H9 (cell line): ENCODE measurements around the gene DYRK1B. TPM values are rescaled to one million over a fixed set of nuclear protein-coding genes. Genes with fewer than 3 reads are reported as not detected.

Experiments used
- DNase-seq: peaks from one replicate; pipeline ENCODE4 v3.0.0-alpha.2; 2017
- H2AFZ ChIP-seq: one replicate; pipeline ENCODE4 v1.6.1; 2013; ENCODE audit warnings: mild to moderate bottlenecking, low read length, control low read depth, moderate library complexity
- H2AK5ac ChIP-seq: 2 replicates; pipeline ENCODE4 v1.6.1; 2013; ENCODE audit warnings: low read length, control low read depth, mixed read lengths; ENCODE audit not compliant: insufficient read length
- H2BK120ac ChIP-seq: one replicate; pipeline ENCODE4 v1.6.1; 2013; ENCODE audit warnings: low read depth, mild to moderate bottlenecking, low read length, control low read depth, inconsistent platforms; ENCODE audit not compliant: poor library complexity, severe bottlenecking
- H2BK12ac ChIP-seq: 2 replicates; pipeline ENCODE4 v1.6.1; 2013; ENCODE audit warnings: low read length, control low read depth, mixed read lengths, low read depth; ENCODE audit not compliant: insufficient read length
- H2BK15ac ChIP-seq: 2 replicates; pipeline ENCODE4 v1.6.1; 2013; ENCODE audit warnings: low read depth, low read length, control low read depth
- H2BK20ac ChIP-seq: one replicate; pipeline ENCODE4 v1.6.1; 2013; ENCODE audit warnings: low read depth, mild to moderate bottlenecking, low read length, control low read depth, inconsistent platforms; ENCODE audit not compliant: poor library complexity, severe bottlenecking
- H2BK5ac ChIP-seq: 2 replicates; pipeline ENCODE4 v1.6.1; 2013; ENCODE audit warnings: low read length, control low read depth, mixed read lengths; ENCODE audit not compliant: insufficient read length
- H3K14ac ChIP-seq: 2 replicates; pipeline ENCODE4 v1.6.1; 2013; ENCODE audit warnings: low read length, control low read depth; ENCODE audit not compliant: insufficient read depth
- H3K18ac ChIP-seq: 2 replicates; pipeline ENCODE4 v1.6.1; 2013; ENCODE audit warnings: low read depth, mild to moderate bottlenecking, mixed read lengths, low read length, control low read depth; ENCODE audit not compliant: insufficient read length
- H3K23ac ChIP-seq: 2 replicates; pipeline ENCODE4 v1.6.1; 2013; ENCODE audit warnings: low read length, control low read depth, mixed read lengths, low read depth; ENCODE audit not compliant: insufficient read length
- H3K23me2 ChIP-seq: 2 replicates; pipeline ENCODE4 v1.6.1; 2013; ENCODE audit warnings: low read depth, mild to moderate bottlenecking, mixed read lengths, low read length, control low read depth; ENCODE audit not compliant: insufficient read length, poor library complexity, severe bottlenecking
- H3K27ac ChIP-seq: 2 replicates; pipeline ENCODE4 v1.5.1; 2013; ENCODE audit warnings: low read length, control low read depth, mixed read lengths, low read depth; ENCODE audit not compliant: insufficient read length
- H3K27me3 ChIP-seq: 2 replicates; pipeline ENCODE4 v1.6.1; 2013; ENCODE audit warnings: low read length, control low read depth, inconsistent platforms; ENCODE audit not compliant: insufficient read depth
- H3K4ac ChIP-seq: 2 replicates; pipeline ENCODE4 v1.6.1; 2013; ENCODE audit warnings: low read depth, mild to moderate bottlenecking, control low read depth, inconsistent platforms, low read length, moderate library complexity
- H3K4me1 ChIP-seq: 2 replicates; pipeline ENCODE4 v1.6.1; 2013; ENCODE audit warnings: low read length, control low read depth, inconsistent platforms; ENCODE audit not compliant: insufficient read depth
- H3K4me2 ChIP-seq: 2 replicates; pipeline ENCODE4 v1.6.1; 2013; ENCODE audit warnings: low read length, control low read depth, mixed read lengths; ENCODE audit not compliant: insufficient read length, insufficient read depth
- H3K56ac ChIP-seq: 2 replicates; pipeline ENCODE4 v1.6.1; 2013; ENCODE audit warnings: low read depth, mild to moderate bottlenecking, mixed read lengths, low read length, control low read depth; ENCODE audit not compliant: insufficient read length
- H3K79me1 ChIP-seq: 2 replicates; pipeline ENCODE4 v1.6.1; 2013; ENCODE audit warnings: low read depth, mild to moderate bottlenecking, moderate library complexity, low read length, control low read depth, inconsistent platforms; ENCODE audit not compliant: insufficient read depth, poor library complexity, severe bottlenecking
- H3K79me2 ChIP-seq: 2 replicates; pipeline ENCODE4 v1.6.1; 2013; ENCODE audit warnings: low read length, control low read depth, inconsistent platforms; ENCODE audit not compliant: insufficient read depth
- H3K9ac ChIP-seq: 2 replicates; pipeline ENCODE4 v1.6.1; 2013; ENCODE audit warnings: low read length, control low read depth, mixed read lengths; ENCODE audit not compliant: insufficient read length; ENCODE audit errors: extremely low read depth
- H3K9me3 ChIP-seq: one replicate; pipeline ENCODE4 v1.6.1; 2013; ENCODE audit warnings: low read depth, low read length, inconsistent platforms; ENCODE audit not compliant: control insufficient read depth
- H3T11ph ChIP-seq: one replicate; pipeline ENCODE4 v1.6.1; 2013; ENCODE audit warnings: mild to moderate bottlenecking, low read length, control low read depth, inconsistent platforms
- H4K20me1 ChIP-seq: one replicate; pipeline ENCODE4 v1.6.1; 2013; ENCODE audit not compliant: control insufficient read depth, insufficient read length, insufficient read depth
- H4K5ac ChIP-seq: 2 replicates; pipeline ENCODE4 v1.6.1; 2013; ENCODE audit warnings: low read depth, mild to moderate bottlenecking, mixed read lengths, low read length, control low read depth; ENCODE audit not compliant: insufficient read length
- H4K8ac ChIP-seq: replicated peaks from 2 replicates; pipeline ENCODE4 v1.6.1; 2013; ENCODE audit warnings: low read length, control low read depth, mixed read lengths, low read depth; ENCODE audit not compliant: insufficient read length
- H4K91ac ChIP-seq: 2 replicates; pipeline ENCODE4 v1.6.1; 2013; ENCODE audit warnings: low read depth, mild to moderate bottlenecking, moderate library complexity, mixed read lengths, low read length, control low read depth; ENCODE audit not compliant: insufficient read length
- H3K27ac Mint-ChIP-seq, 3 experiments: 2 replicates in 2 of 3; 3 replicates in 1 of 3; pipeline ENCODE4 v1.8.0; 2020 to 2021; ENCODE audit warnings: mixed read lengths in 3 of 3, mild to moderate bottlenecking in 1 of 3, moderate library complexity in 1 of 3
- H3K27me3 Mint-ChIP-seq: 2 replicates; pipeline ENCODE4 v1.8.0; 2021; ENCODE audit warnings: low read depth, mild to moderate bottlenecking, moderate library complexity, mixed read lengths
- H3K36me3 Mint-ChIP-seq, 3 experiments: 2 replicates in 2 of 3; 3 replicates in 1 of 3; pipeline ENCODE4 v1.8.0; 2020 to 2021; ENCODE audit warnings: low read depth in 3 of 3, mixed read lengths in 3 of 3; ENCODE audit not compliant: insufficient read depth in 1 of 3
- H3K4me1 Mint-ChIP-seq, 2 experiments: 2 replicates each; pipeline ENCODE4 v1.8.0; 2020; ENCODE audit warnings: mixed read lengths in 2 of 2
- H3K4me3 Mint-ChIP-seq, 2 experiments: 2 replicates in 1 of 2; 3 replicates in 1 of 2; pipeline ENCODE4 v1.8.0; 2020 to 2021; ENCODE audit warnings: mild to moderate bottlenecking in 2 of 2, mixed read lengths in 2 of 2, moderate library complexity in 1 of 2
- H3K9me3 Mint-ChIP-seq, 2 experiments: 2 replicates in 1 of 2; 3 replicates in 1 of 2; pipeline ENCODE4 v1.8.0; 2020; ENCODE audit warnings: mild to moderate bottlenecking in 2 of 2, mixed read lengths in 2 of 2, moderate library complexity in 1 of 2
- WGBS: extraction: QIAGEN DNeasy Blood & Tissue Kit; methylation state at CpG from one replicate; pipeline ENCODE4 v1.1.7; 2013; ENCODE audit warnings: missing lambda C conversion rate, low lambda C conversion rate, mixed read lengths; ENCODE audit not compliant: insufficient read length; ENCODE audit errors: extremely low coverage; 5-methylcytosine and 5-hydroxymethylcytosine counted together
- total RNA-seq: library from RNA; stranded (reverse); gene quantifications from 2 replicates; pipeline ENCODE4 v1.2.1, GENCODE V29; 2021
- TF ChIP-seq, protein P1 (sequence below): fragments of 200-600 bp; sonication (generic); conservative IDR thresholded peaks from 3 replicates; pipeline ENCODE4 v1.8.0; 2021; ENCODE audit warnings: antibody characterized with exemption, mild to moderate bottlenecking

Gene DYRK1B
- total RNA-seq, 1 experiment from 2014 or later, result 14.3 TPM

DNA sequence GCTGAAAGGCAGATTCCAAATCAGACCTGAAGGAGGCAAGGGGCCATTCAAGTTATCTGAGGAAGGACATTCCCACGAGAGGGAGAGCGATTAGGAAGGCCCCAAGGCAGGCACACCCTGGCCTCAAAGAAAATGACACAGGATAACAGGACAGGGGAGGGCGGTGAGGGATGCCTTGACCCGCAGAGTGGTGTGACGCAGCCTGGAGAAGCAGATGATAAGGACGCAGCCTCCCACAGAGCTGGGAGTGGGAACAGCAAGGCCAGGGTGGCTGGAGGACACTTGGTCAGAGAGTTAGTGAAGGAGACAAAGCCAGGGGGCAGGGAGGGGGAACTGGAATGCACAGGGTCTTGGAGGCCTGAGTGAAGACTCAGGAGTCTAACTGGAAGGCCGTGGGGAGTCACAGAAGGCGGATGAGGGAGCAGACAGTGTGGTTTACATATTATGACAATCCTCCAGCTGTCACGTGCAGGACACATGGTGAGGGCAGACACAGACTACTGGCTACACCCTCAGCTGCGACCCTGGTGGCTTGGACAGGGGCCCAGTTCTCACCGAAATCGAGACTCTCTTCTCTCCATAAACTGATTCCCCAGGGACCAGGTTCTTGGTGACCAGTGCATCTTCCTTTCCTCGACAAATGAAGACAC lies 5.8 kb upstream of the DYRK1B start:
- Histone ChIP-seq H3K56ac (no peak overlapping the region), H4K20me1 (peaks cover 3% of the 10 kb centered on the region), H3T11ph (no peak overlapping the region), H4K91ac (no peak overlapping the region), H2BK5ac (no peak overlapping the region), H3K9me3 (no peaks in the 10 kb centered on the region), H3K79me2 (peaks cover 42% of the 10 kb centered on the region), H2AFZ (no peak overlapping the region), H3K79me1 (peaks cover 8% of the 10 kb centered on the region), H3K4ac (no peak overlapping the region), H3K14ac (no peak overlapping the region), H2BK20ac (no peak overlapping the region), H3K4me2 (no peak overlapping the region), H3K18ac (no peak overlapping the region), H2BK12ac (no peak overlapping the region), H3K4me1 (peaks cover under 1% of the 10 kb centered on the region; the same call in 1 of the 2 replicates), H4K8ac (no peak overlapping the region), H3K27me3 (no peaks in the 10 kb centered on the region), H3K9ac (no peak overlapping the region), H2AK5ac (no peak overlapping the region), H3K27ac (no peak overlapping the region), H3K23ac (no peak overlapping the region), H2BK15ac (no peak overlapping the region), H3K23me2 (no peaks in the 10 kb centered on the region), H2BK120ac (no peak overlapping the region), H4K5ac (no peak overlapping the region)
- Mint-ChIP-seq H3K27ac (peak overlapping the region in 1 of 3 experiments; percentile 16; a peak in 2 of 7 replicates), H3K9me3 (no peaks in the 10 kb centered on the region), H3K4me3 (no peak overlapping the region), H3K36me3 (peaks cover 34 to 62% (median 54%) of the 10 kb centered on the region in 3 experiments; a peak in 6 of 7 replicates), H3K27me3 (no peaks in the 10 kb centered on the region), H3K4me1 (peaks cover 23 to 25% of the 10 kb centered on the region in 2 experiments)
- TF ChIP-seq, protein P1, sequence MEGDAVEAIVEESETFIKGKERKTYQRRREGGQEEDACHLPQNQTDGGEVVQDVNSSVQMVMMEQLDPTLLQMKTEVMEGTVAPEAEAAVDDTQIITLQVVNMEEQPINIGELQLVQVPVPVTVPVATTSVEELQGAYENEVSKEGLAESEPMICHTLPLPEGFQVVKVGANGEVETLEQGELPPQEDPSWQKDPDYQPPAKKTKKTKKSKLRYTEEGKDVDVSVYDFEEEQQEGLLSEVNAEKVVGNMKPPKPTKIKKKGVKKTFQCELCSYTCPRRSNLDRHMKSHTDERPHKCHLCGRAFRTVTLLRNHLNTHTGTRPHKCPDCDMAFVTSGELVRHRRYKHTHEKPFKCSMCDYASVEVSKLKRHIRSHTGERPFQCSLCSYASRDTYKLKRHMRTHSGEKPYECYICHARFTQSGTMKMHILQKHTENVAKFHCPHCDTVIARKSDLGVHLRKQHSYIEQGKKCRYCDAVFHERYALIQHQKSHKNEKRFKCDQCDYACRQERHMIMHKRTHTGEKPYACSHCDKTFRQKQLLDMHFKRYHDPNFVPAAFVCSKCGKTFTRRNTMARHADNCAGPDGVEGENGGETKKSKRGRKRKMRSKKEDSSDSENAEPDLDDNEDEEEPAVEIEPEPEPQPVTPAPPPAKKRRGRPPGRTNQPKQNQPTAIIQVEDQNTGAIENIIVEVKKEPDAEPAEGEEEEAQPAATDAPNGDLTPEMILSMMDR, result no peak
- DNase-seq, result no peak
- WGBS, result no CpG with 5 or more reads among the region's 13 CpGs
